Hepatocyte (in vitro differentiated cells): ENCODE measurements around the gene VWC2.

Experiments used
- CTCF ChIP-seq: fragments of 200-600 bp; sonication (generic); IDR thresholded peaks from 2 replicates; pipeline ENCODE4 v1.5.1; 2016; ENCODE audit warnings: antibody characterized with exemption, mild to moderate bottlenecking; ENCODE audit not compliant: poor library complexity
- EZH2 ChIP-seq: fragments of 200-600 bp; sonication (generic); IDR thresholded peaks from 2 replicates; pipeline ENCODE4 v1.6.1; 2016; ENCODE audit warnings: antibody characterized with exemption, mild to moderate bottlenecking, borderline replicate concordance
- EZH2phosphoT487 ChIP-seq: fragments of 200-600 bp; sonication (generic); IDR thresholded peaks from one replicate; pipeline ENCODE4 v1.6.1; 2018; ENCODE audit warnings: antibody characterized with exemption, mild to moderate bottlenecking, low read depth, moderate library complexity; ENCODE audit not compliant: unreplicated experiment, severe bottlenecking

- TF ChIP-seq CTCF = no peak
- no peak for TF ChIP-seq EZH2
- no peak for TF ChIP-seq EZH2phosphoT487
Measured at GRCh38 chr7:49866076-49866735, 92.8 kb downstream of the VWC2 start.
